K562 (cell line): ENCODE measurements around the gene RPS28.

Source experiments
- BDP1 ChIP-seq: IDR thresholded peaks from 3 replicates; pipeline ENCODE4 v1.6.1; 2011; ENCODE audit not compliant: insufficient read length, insufficient read depth
- IRF2 ChIP-seq: sonication (generic); formaldehyde crosslinking; IDR thresholded peaks from 2 replicates; pipeline ENCODE4 v1.8.1; 2022; ENCODE audit warnings: mild to moderate bottlenecking, missing genetic modification reagents
- JUNB ChIP-seq: fragments of 450-650 bp; formaldehyde crosslinking; conservative IDR thresholded peaks from 2 replicates; pipeline ENCODE4 v1.4.0; 2020; ENCODE audit warnings: mild to moderate bottlenecking
- MAFK ChIP-seq: IDR thresholded peaks from 2 replicates; pipeline ENCODE4 v1.6.1; 2011; ENCODE audit warnings: low read length, improper control_type of control experiment
- TF ChIP-seq, protein P1 (sequence below), 3 experiments: IDR thresholded peaks in 2 of 3; conservative IDR thresholded peaks in 1 of 3; 2 replicates each; pipeline ENCODE4 v1.5.1; 2011 to 2012; ENCODE audit warnings: low read length in 3 of 3, mild to moderate bottlenecking in 3 of 3, control low read depth in 2 of 3, improper control_type of control experiment in 1 of 3, inconsistent platforms in 1 of 3, low read depth in 1 of 3, mixed read lengths in 1 of 3, moderate library complexity in 1 of 3; ENCODE audit not compliant: insufficient read depth in 2 of 3

DNA sequence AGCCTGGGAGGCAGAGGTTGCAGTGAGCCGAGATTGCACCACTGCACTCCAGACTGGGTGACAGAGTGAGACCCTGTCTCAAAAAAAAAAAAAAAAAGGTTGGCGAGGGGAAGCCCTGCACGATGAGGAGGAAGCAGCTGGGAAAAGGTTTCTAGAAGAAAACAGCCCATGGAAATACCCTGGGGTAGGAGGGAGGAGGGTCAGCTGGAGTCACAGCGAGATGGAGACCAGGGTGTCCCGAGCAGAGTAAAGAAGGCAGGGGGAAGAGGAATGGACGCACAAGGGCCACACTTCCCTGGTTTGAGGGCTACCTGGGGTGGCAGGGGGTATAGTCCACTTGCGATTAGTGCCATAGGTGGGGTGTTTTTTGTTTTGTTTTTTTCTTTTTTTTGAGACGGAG lies 15.4 kb downstream of the RPS28 start:
- no peak for TF ChIP-seq MAFK
- TF ChIP-seq BDP1 = no peak
- TF ChIP-seq JUNB (CRISPR knock-in tag) = no peak
- TF ChIP-seq, protein P1, sequence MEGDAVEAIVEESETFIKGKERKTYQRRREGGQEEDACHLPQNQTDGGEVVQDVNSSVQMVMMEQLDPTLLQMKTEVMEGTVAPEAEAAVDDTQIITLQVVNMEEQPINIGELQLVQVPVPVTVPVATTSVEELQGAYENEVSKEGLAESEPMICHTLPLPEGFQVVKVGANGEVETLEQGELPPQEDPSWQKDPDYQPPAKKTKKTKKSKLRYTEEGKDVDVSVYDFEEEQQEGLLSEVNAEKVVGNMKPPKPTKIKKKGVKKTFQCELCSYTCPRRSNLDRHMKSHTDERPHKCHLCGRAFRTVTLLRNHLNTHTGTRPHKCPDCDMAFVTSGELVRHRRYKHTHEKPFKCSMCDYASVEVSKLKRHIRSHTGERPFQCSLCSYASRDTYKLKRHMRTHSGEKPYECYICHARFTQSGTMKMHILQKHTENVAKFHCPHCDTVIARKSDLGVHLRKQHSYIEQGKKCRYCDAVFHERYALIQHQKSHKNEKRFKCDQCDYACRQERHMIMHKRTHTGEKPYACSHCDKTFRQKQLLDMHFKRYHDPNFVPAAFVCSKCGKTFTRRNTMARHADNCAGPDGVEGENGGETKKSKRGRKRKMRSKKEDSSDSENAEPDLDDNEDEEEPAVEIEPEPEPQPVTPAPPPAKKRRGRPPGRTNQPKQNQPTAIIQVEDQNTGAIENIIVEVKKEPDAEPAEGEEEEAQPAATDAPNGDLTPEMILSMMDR (IDR thresholded peaks at IDR 0.05 in 2 of 3, conservative IDR thresholded peaks at IDR 0.05 in 1 of 3; ENCODE audit: insufficient read depth in 2 of 3, low read depth in 1 of 3, low read length in 3 of 3) = no peak
- no peak for TF ChIP-seq IRF2 (CRISPR knock-in tag)
